Ectodermal cell (in vitro differentiated cells): ENCODE measurements around the gene GALNT18.

Source experiments
- H3K27ac ChIP-seq: 2 replicates; pipeline ENCODE4 v1.7.0; 2013; ENCODE audit warnings: mild to moderate bottlenecking, low read depth, low read length; ENCODE audit not compliant: insufficient read depth, poor library complexity, severe bottlenecking
- H3K27me3 ChIP-seq: 2 replicates; pipeline ENCODE4 v1.7.0; 2013; ENCODE audit warnings: mild to moderate bottlenecking, low read length; ENCODE audit not compliant: insufficient read depth, control insufficient read depth, poor library complexity, severe bottlenecking
- H3K36me3 ChIP-seq: one replicate; pipeline ENCODE4 v1.7.0; 2013; ENCODE audit warnings: low read length; ENCODE audit not compliant: control insufficient read depth, insufficient read depth
- H3K4me1 ChIP-seq: one replicate; pipeline ENCODE4 v1.7.0; 2013; ENCODE audit warnings: low read length; ENCODE audit not compliant: control insufficient read depth, insufficient read depth
- H3K4me3 ChIP-seq: 2 replicates; pipeline ENCODE4 v1.7.0; 2013; ENCODE audit warnings: low read depth, low read length, control low read depth; ENCODE audit not compliant: insufficient read depth
- H3K9me3 ChIP-seq: 2 replicates; pipeline ENCODE4 v1.7.0; 2013; ENCODE audit warnings: mild to moderate bottlenecking, low read length, moderate library complexity; ENCODE audit not compliant: control insufficient read depth
- WGBS, 2 experiments: methylation state at CpG; one replicate each; pipeline ENCODE4 v1.1.7; 2013; ENCODE audit warnings: missing lambda C conversion rate in 2 of 2; 5-methylcytosine and 5-hydroxymethylcytosine counted together

GALNT18 gene

GRCh38 chr11:11284481-11284880 is 337.3 kb downstream of the GALNT18 start:
- WGBS, 2 experiments, result 88 to 92% methylated on average over 4 of the region's 4 CpGs
- no peaks in the 10 kb centered on the region for H3K27me3 ChIP-seq
- H3K36me3 ChIP-seq, result no peaks in the 10 kb centered on the region
- H3K9me3 ChIP-seq, result no peaks in the 10 kb centered on the region
- peaks cover 6% of the 10 kb centered on the region for H3K4me1 ChIP-seq
- H3K27ac ChIP-seq, result no peak overlapping the region
- no peak overlapping the region for H3K4me3 ChIP-seq

- no peaks in the 10 kb centered on the region for H3K27me3 ChIP-seq
- peaks cover 6% of the 10 kb centered on the region for H3K4me1 ChIP-seq
- no peak overlapping the region for H3K27ac ChIP-seq
- WGBS, 2 experiments, result 94 to 96% methylated on average over 5 of the region's 5 CpGs
- H3K36me3 ChIP-seq, result no peaks in the 10 kb centered on the region
- no peaks in the 10 kb centered on the region for H3K9me3 ChIP-seq
- no peak overlapping the region for H3K4me3 ChIP-seq
These were observed 340.2 kb downstream of the GALNT18 start for GRCh38 chr11:11281626-11282025.

- Histone ChIP-seq H3K4me1 (peaks cover 6% of the 10 kb centered on the region), H3K36me3 (no peaks in the 10 kb centered on the region), H3K27me3 (no peaks in the 10 kb centered on the region), H3K9me3 (no peaks in the 10 kb centered on the region), H3K4me3 (no peak overlapping the region), H3K27ac (no peak overlapping the region)
- 88 to 89% methylated on average over 5 of the region's 5 CpGs for WGBS, 2 experiments
These were observed 341.0 kb downstream of the GALNT18 start for GRCh38 chr11:11280826-11281225.

- Histone ChIP-seq H3K4me3 (no peak overlapping the region), H3K36me3 (no peaks in the 10 kb centered on the region), H3K9me3 (no peaks in the 10 kb centered on the region), H3K27ac (no peak overlapping the region), H3K27me3 (no peaks in the 10 kb centered on the region), H3K4me1 (peaks cover 6% of the 10 kb centered on the region)
- WGBS, 2 experiments, result 44 to 52% methylated on average over 10 to 11 of the region's 11 CpGs
These were observed 341.7 kb downstream of the GALNT18 start for GRCh38 chr11:11279956-11280689.

- no peaks in the 10 kb centered on the region for H3K36me3 ChIP-seq
- no peak overlapping the region for H3K27ac ChIP-seq
- 88 to 93% methylated on average over 1 of the region's 1 CpG for WGBS, 2 experiments
- H3K27me3 ChIP-seq, result no peaks in the 10 kb centered on the region
- no peaks in the 10 kb centered on the region for H3K4me1 ChIP-seq
- no peaks in the 10 kb centered on the region for H3K9me3 ChIP-seq
- no peak overlapping the region for H3K4me3 ChIP-seq
These were observed 349.6 kb downstream of the GALNT18 start for GRCh38 chr11:11272254-11272653.

GRCh38 chr11:11270236-11270775 is 351.5 kb downstream of the GALNT18 start:
- 93 to 94% methylated on average over 6 of the region's 6 CpGs for WGBS, 2 experiments
- Histone ChIP-seq H3K27me3 (no peaks in the 10 kb centered on the region), H3K36me3 (no peaks in the 10 kb centered on the region), H3K9me3 (no peaks in the 10 kb centered on the region), H3K4me3 (no peak overlapping the region), H3K27ac (no peak overlapping the region), H3K4me1 (no peaks in the 10 kb centered on the region)

GRCh38 chr11:11268706-11269105 is 353.1 kb downstream of the GALNT18 start:
- Histone ChIP-seq H3K36me3 (no peaks in the 10 kb centered on the region), H3K27ac (no peak overlapping the region), H3K9me3 (no peaks in the 10 kb centered on the region), H3K4me1 (no peaks in the 10 kb centered on the region), H3K4me3 (no peak overlapping the region), H3K27me3 (no peaks in the 10 kb centered on the region)
- WGBS, 2 experiments, result 90 to 91% methylated on average over 5 of the region's 5 CpGs

- Histone ChIP-seq H3K27ac (no peak overlapping the region), H3K4me1 (no peaks in the 10 kb centered on the region), H3K4me3 (no peak overlapping the region), H3K36me3 (no peaks in the 10 kb centered on the region), H3K9me3 (no peaks in the 10 kb centered on the region), H3K27me3 (no peaks in the 10 kb centered on the region)
- WGBS, 2 experiments, result 39 to 42% methylated on average over 1 of the region's 1 CpG
These were observed 353.7 kb downstream of the GALNT18 start for GRCh38 chr11:11268119-11268518.

- Histone ChIP-seq H3K27ac (no peak overlapping the region), H3K9me3 (no peaks in the 10 kb centered on the region), H3K36me3 (no peaks in the 10 kb centered on the region), H3K27me3 (no peaks in the 10 kb centered on the region), H3K4me3 (no peak overlapping the region), H3K4me1 (no peaks in the 10 kb centered on the region)
These were observed 354.5 kb downstream of the GALNT18 start for GRCh38 chr11:11267312-11267711.

GRCh38 chr11:11265994-11266606 is 355.7 kb downstream of the GALNT18 start:
- Histone ChIP-seq H3K27ac (no peak overlapping the region), H3K9me3 (no peaks in the 10 kb centered on the region), H3K4me1 (no peaks in the 10 kb centered on the region), H3K36me3 (no peaks in the 10 kb centered on the region), H3K27me3 (no peaks in the 10 kb centered on the region), H3K4me3 (no peak overlapping the region)
- 37 to 38% methylated on average over 8 of the region's 8 CpGs for WGBS, 2 experiments
